ENCODE data around the gene SLIT1. TPM values are rescaled to one million over a fixed set of nuclear protein-coding genes. Genes with fewer than 3 reads are reported as not detected.

SLIT1 gene
- total and polyA plus RNA-seq, 8 donors: 0.20 to 7.0 (median 3.7) TPM

GRCh38 chr10:97157578-97158095 lies 28.1 kb downstream of the SLIT1 start:
- intact Hi-C loops (cut with DNase I): no loop called here

DNA sequence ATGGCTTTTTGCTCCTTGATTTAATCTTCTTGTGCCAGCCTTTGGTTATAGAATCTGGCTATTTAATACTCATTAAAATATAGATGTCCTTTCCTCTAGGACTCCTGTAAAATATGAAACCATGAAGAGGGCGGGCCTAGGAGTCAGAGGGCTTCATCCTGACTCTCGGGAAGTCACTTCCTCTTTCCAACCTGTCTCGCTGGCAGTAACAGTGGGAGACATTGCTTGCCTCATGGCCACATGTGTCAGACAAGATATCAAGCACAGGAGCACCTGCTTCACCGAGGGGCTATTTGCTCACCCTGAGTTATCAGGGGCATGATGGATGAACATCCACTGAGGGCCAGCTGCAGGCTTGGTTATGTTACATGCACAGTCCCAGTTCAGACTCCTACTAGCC lies 31.0 kb downstream of the SLIT1 start:
- Histone ChIP-seq H3K27ac (no peak overlapping the region), H3K27me3 (no peaks in the 10 kb centered on the region), H3K4me1 (no peaks in the 10 kb centered on the region), H3K4me3 (no peak overlapping the region), H3K36me3 (no peaks in the 10 kb centered on the region), H3K9me3 (no peaks in the 10 kb centered on the region)
- ATAC-seq (no peak), DNase-seq (no peak)
- TF ChIP-seq, protein P1, sequence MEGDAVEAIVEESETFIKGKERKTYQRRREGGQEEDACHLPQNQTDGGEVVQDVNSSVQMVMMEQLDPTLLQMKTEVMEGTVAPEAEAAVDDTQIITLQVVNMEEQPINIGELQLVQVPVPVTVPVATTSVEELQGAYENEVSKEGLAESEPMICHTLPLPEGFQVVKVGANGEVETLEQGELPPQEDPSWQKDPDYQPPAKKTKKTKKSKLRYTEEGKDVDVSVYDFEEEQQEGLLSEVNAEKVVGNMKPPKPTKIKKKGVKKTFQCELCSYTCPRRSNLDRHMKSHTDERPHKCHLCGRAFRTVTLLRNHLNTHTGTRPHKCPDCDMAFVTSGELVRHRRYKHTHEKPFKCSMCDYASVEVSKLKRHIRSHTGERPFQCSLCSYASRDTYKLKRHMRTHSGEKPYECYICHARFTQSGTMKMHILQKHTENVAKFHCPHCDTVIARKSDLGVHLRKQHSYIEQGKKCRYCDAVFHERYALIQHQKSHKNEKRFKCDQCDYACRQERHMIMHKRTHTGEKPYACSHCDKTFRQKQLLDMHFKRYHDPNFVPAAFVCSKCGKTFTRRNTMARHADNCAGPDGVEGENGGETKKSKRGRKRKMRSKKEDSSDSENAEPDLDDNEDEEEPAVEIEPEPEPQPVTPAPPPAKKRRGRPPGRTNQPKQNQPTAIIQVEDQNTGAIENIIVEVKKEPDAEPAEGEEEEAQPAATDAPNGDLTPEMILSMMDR (IDR thresholded peaks at IDR 0.05): no peak
- intact Hi-C loops (cut with DNase I): no loop called here

More at GRCh38 chr10:97157578-97158095, 28.1 kb downstream of the SLIT1 start:
- Histone ChIP-seq H3K9me3 (no peaks in the 10 kb centered on the region), H3K27me3 (no peaks in the 10 kb centered on the region), H3K4me1 (no peaks in the 10 kb centered on the region), H3K4me3 (no peak overlapping the region), H3K27ac (no peak overlapping the region), H3K36me3 (no peaks in the 10 kb centered on the region)
- ATAC-seq (no peak), DNase-seq (no peak)
- TF ChIP-seq, protein P1 (IDR thresholded peaks at IDR 0.05): no peak

DNA sequence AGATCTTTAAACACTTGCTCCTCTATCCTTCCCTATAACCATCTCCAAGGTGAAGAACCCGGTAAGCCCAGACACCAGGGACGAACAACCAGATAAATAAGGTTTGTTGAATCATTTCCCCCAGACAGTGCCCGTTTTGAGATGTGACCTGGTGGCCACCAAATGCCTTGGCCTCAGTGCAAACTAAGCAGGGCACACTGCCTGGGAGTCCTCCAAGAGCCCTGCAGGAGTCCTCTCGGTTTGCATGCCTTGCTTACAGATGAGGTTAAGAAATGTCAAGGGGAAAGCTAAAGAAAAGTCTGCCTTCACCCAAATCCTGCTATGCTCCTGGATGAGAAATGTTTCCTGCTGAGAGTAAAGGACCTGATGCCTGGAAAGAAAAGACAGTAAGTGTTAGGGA lies 31.6 kb downstream of the SLIT1 start:
- H3K4me3 ChIP-seq: no peak overlapping the region
- H3K36me3 ChIP-seq: no peaks in the 10 kb centered on the region
- TF ChIP-seq, protein P1 (IDR thresholded peaks at IDR 0.05): no peak
- ATAC-seq: no peak
- no peaks in the 10 kb centered on the region for H3K9me3 ChIP-seq
- no peak overlapping the region for H3K27ac ChIP-seq
- no peaks in the 10 kb centered on the region for H3K4me1 ChIP-seq
- no peak for DNase-seq
- intact Hi-C loops (cut with DNase I): no loop called here
- no peaks in the 10 kb centered on the region for H3K27me3 ChIP-seq

- H3K4me1 ChIP-seq: no peaks in the 10 kb centered on the region
- no peaks in the 10 kb centered on the region for H3K36me3 ChIP-seq
- no peak overlapping the region for H3K27ac ChIP-seq
- no peaks in the 10 kb centered on the region for H3K27me3 ChIP-seq
- no peak for DNase-seq
- H3K9me3 ChIP-seq: no peaks in the 10 kb centered on the region
- H3K4me3 ChIP-seq: no peak overlapping the region
- TF ChIP-seq, protein P1 (IDR thresholded peaks at IDR 0.05): no peak
- ATAC-seq: no peak
- intact Hi-C loops (cut with DNase I): no loop called here
Observed at GRCh38 chr10:97153270-97153850, 32.4 kb downstream of the SLIT1 start.

DNA sequence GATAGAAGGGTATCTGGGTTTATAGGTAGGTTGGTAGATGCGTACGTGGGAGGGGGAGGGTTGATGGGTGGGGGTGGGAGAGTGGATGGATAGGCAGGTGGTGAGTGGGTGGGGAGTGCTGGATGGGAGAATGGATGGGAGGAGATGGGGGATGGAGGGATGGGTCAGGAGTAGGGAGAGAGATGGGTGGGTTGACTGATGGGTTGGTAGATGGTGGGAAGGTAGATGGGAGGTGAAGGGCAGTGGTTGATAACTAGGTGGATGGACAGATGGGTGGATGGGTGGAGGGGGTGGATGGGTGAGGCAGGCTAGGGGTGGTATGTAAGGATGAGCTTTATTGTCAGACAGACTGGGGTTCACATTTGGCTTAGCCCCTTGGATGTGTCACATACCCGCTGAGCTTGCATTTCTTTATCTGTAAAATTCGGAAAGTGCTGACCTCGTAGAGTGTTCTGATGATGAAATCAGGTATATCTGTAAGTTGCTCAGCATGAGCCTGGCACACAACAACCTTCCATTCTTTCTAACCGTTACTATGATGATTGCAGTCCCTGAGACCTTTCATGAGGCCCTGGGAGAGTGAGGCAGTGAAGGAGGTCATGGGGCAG lies 34.3 kb downstream of the SLIT1 start:
- no peaks in the 10 kb centered on the region for H3K27me3 ChIP-seq
- H3K9me3 ChIP-seq: no peaks in the 10 kb centered on the region
- ATAC-seq: no peak
- no peaks in the 10 kb centered on the region for H3K36me3 ChIP-seq
- intact Hi-C loops (cut with DNase I): no loop called here
- DNase-seq: no peak
- TF ChIP-seq, protein P1 (IDR thresholded peaks at IDR 0.05): no peak
- no peak overlapping the region for H3K4me3 ChIP-seq
- H3K4me1 ChIP-seq: no peaks in the 10 kb centered on the region
- no peak overlapping the region for H3K27ac ChIP-seq
